Stimulated activated memory B cell treated with anti-CD40 and anti-IgM and Interleukin-4, amounts not matched to agents 10 μg/mL and 1 μg/mL and 100 μg/mL, for 72 hours (primary cell): Measurements from ENCODE around the gene PLEKHH2.
"Not testable (repeated sequence)": the region's sequence is repeated elsewhere in the genome, so short reads cannot be mapped to it uniquely, and the experiment has no call there.

ENCODE experiments used
- ATAC-seq: fragments of 150-1000 bp; cut with Tn5 transposase; 2 replicates; pipeline ENCODE4 v1.10.0; 2021
- H3K27ac Mint-ChIP-seq: one replicate; pipeline ENCODE4 v1.8.0; 2022; ENCODE audit warnings: mild to moderate bottlenecking, mixed read lengths
- H3K27me3 Mint-ChIP-seq: one replicate; pipeline ENCODE4 v1.8.0; 2022; ENCODE audit warnings: mixed read lengths
- H3K36me3 Mint-ChIP-seq: one replicate; pipeline ENCODE4 v1.8.0; 2022; ENCODE audit warnings: mixed read lengths
- H3K4me1 Mint-ChIP-seq: one replicate; pipeline ENCODE4 v1.8.0; 2022; ENCODE audit warnings: mixed read lengths
- H3K4me3 Mint-ChIP-seq: one replicate; pipeline ENCODE4 v1.8.0; 2022; ENCODE audit warnings: mild to moderate bottlenecking, moderate library complexity, mixed read lengths
- H3K9me3 Mint-ChIP-seq: one replicate; pipeline ENCODE4 v1.8.0; 2022; ENCODE audit warnings: mixed read lengths

PLEKHH2 gene

DNA sequence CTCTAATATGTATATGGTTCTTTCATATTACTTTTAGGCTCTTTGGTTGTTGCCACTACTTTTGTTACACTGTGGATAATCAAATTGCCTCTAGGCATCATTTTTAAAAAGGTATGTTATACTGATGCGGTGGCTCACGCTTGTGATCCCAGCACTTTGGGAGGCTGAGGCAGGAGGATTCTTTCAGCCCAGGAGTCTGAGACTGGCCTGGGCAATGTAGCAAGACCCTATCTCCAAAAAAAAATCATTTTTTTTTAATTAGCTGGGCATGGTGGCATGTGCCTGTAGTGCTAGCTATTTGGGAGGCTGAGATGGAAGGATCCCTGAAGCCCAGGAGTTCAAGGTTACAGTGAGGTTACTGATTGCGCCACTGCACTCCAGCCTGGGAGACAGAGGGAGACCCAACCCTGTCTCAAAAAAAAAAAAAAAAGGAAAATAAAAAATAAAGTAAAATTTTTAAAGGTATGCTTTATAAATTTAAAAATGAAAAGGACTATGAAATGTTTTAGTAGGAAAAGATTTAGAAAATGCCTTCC, 88.7 kb downstream of the PLEKHH2 start:
- no peak overlapping the region for H3K4me3 Mint-ChIP-seq
- H3K9me3 Mint-ChIP-seq, result no peaks in the 10 kb centered on the region
- H3K36me3 Mint-ChIP-seq, result no peaks in the 10 kb centered on the region
- no peak overlapping the region for H3K27ac Mint-ChIP-seq
- ATAC-seq, result no peak
- H3K27me3 Mint-ChIP-seq, result no peaks in the 10 kb centered on the region
- no peaks in the 10 kb centered on the region for H3K4me1 Mint-ChIP-seq

DNA sequence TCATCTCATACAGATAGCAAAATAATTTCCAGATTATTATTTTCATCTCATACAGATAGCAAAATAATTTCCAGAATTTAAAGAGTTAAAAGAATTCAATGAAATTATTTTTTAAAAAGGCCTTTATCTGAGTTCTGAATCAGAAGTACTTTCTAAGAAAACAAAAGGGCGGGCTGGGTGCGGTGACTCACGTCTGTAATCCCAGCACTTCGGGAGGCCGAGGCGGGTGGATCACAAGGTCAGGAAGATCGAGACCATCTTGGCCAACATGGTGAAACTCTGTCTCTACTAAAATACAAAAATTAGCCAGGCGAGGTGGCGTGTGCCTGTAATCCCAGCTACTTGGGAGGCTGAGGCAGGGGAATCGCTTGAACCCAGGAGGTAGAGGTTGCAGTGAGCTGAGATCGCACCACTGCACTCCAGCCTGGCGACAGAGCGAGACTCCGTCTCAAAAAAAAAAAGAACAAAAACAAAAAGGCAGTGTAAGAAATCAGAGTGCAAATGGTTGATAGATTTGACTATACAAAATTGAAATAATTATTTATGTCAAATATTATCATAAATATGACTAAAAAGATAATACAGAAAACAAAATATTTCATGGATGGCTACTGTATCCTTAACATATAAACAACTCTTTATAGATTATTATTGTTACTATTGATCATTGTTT, 90.0 kb downstream of the PLEKHH2 start:
- H3K4me1 Mint-ChIP-seq, H3K27ac Mint-ChIP-seq, H3K27me3 Mint-ChIP-seq, H3K4me3 Mint-ChIP-seq, ATAC-seq, H3K9me3 Mint-ChIP-seq, H3K36me3 Mint-ChIP-seq: not testable (repeated sequence)

DNA sequence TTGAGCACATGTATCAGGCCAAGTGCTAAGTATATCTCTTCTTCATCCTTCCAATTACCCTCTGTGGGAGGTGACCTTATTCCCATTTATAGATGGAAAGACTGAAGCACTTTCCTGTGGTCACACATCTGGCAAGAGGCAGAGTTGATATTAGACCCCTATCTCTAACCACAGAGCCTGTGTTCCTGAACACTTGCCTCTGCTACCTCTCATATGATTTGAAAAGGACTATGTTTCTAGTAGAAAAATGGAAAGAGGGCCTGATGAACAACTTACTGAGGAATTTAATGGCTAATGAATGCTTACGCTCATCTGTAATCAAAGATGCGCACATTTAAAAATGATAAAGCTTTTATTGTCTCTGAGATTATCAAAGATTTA, 90.6 kb downstream of the PLEKHH2 start:
- H3K27me3 Mint-ChIP-seq, result peaks cover 8% of the 10 kb centered on the region
- H3K4me3 Mint-ChIP-seq, result no peak overlapping the region
- H3K4me1 Mint-ChIP-seq, result no peaks in the 10 kb centered on the region
- H3K36me3 Mint-ChIP-seq, result no peaks in the 10 kb centered on the region
- H3K27ac Mint-ChIP-seq, result no peak overlapping the region
- H3K9me3 Mint-ChIP-seq, result no peaks in the 10 kb centered on the region
- no peak for ATAC-seq

DNA sequence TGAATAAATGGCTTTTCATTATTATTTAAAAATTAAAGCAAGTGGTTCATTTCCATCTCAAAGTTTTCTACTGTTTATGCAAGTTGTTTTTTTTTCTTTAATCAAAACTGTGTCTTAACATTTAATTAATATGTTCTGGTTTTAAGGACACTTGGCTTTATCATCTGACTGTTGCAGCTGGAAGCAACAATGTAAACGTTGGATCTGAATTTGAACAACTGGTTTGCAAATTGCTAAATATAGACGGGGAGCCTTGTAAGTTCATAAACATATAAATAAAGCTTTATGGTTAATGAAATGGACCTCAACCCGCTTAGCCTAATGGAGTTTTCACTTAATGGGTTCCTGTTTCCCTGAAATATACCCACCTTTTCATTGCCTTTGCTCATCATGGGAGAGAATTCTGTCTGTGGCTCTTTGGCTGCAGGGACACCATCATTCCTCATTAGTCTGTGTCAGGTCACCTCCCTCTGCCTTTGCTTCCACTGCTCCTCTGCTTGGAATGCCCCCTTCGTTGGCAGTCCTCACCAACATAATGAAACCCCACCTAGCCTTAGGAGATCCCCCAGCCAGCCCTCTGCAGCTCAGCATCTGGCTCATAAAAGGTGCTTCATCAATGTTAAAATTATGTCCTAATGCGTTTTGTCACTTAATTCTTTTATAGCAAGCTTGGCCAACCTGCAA, 92.6 kb downstream of the PLEKHH2 start:
- no peaks in the 10 kb centered on the region for H3K36me3 Mint-ChIP-seq
- no peak overlapping the region for H3K27ac Mint-ChIP-seq
- no peaks in the 10 kb centered on the region for H3K9me3 Mint-ChIP-seq
- ATAC-seq, result no peak
- no peak overlapping the region for H3K4me3 Mint-ChIP-seq
- H3K4me1 Mint-ChIP-seq, result no peaks in the 10 kb centered on the region
- H3K27me3 Mint-ChIP-seq, result peaks cover 13% of the 10 kb centered on the region

GRCh38 chr2:43731211-43731610, 94.2 kb downstream of the PLEKHH2 start:
- H3K4me3 Mint-ChIP-seq, result no peak overlapping the region
- H3K4me1 Mint-ChIP-seq, result no peaks in the 10 kb centered on the region
- H3K27me3 Mint-ChIP-seq, result peaks cover 13% of the 10 kb centered on the region
- H3K27ac Mint-ChIP-seq, result no peak overlapping the region
- H3K36me3 Mint-ChIP-seq, result no peaks in the 10 kb centered on the region
- no peaks in the 10 kb centered on the region for H3K9me3 Mint-ChIP-seq
- ATAC-seq, result no peak

DNA sequence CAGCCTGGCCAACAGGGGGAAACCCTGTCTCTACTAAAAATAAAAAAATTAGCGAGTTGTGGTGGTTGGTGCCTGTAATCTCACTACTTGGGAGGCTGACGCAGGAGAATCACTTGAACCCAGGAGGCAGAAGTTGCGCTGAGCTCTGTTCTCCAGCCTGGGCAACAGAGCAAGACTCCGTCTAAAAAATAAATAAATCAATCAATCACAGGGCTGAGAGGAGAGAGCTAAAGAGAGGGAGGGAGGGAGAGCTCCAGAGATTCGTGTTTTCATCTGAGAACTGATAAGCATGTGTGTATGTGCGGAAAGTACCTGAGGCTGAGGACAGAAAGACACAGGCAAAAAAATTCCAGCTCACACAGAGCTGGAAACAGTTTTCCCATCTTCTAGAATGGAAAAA, 99.6 kb downstream of the PLEKHH2 start:
- no peak for ATAC-seq
- no peaks in the 10 kb centered on the region for H3K36me3 Mint-ChIP-seq
- H3K4me1 Mint-ChIP-seq, result no peaks in the 10 kb centered on the region
- no peak overlapping the region for H3K27ac Mint-ChIP-seq
- no peaks in the 10 kb centered on the region for H3K9me3 Mint-ChIP-seq
- H3K4me3 Mint-ChIP-seq, result no peak overlapping the region
- peaks cover 13% of the 10 kb centered on the region for H3K27me3 Mint-ChIP-seq

DNA sequence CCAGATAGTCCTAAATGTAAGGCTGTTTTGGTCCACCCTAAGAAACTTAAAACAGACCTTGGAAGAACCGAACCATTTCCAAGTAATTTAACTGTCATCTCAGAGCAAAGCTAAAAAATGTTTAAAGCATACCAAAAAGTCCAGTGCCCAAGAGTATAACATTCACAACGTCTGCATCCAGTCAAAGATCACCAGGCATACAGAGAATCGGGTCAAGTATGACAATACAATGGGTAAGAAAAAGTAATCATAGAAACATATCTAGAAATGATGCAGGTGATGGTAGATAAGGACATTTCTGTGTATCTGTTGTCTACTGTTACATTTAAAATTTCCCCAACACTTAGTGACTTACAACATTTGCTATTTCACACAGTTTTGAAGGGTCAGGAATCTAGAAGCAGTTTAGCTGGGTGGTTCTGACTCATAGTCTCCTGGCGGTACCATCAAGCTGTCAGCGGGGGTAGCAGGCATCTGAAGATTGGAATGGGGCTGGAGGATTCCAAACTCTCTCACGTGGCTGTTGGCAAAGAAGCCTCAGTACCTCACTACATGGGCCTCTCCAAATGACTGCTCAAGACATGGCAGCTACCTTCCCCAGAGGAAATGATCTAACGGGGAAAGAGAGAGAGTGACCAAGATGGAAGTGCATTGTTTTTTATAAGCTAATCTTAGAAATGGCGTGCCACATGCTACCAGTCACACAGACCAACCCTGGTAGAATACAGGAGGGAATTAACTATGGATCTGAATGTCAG, 100.2 kb downstream of the PLEKHH2 start:
- no peak for ATAC-seq
- Mint-ChIP-seq H3K4me3 (no peak overlapping the region), H3K27me3 (peaks cover 8% of the 10 kb centered on the region), H3K9me3 (no peaks in the 10 kb centered on the region), H3K27ac (no peak overlapping the region), H3K36me3 (no peaks in the 10 kb centered on the region), H3K4me1 (no peaks in the 10 kb centered on the region)

DNA sequence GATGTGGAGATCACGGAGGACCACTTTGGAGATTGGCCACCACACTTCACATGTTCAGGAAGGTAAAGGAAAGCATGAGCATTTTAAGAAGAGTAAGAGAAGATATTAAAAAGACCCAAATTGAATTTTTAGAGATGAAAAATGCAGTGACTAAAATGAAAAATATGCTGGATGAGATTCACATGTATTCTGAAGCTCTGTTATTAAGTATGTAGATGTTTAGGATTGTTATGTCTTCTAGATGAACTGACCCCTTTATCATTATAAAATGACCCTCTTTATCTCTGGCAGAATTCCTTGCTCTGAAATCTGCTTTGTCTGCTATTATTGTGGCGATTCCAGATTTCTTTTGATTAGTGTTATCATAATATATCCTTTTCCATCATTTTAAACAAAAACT, 100.8 kb downstream of the PLEKHH2 start:
- no peaks in the 10 kb centered on the region for H3K9me3 Mint-ChIP-seq

GRCh38 chr2:43738257-43738656, 101.2 kb downstream of the PLEKHH2 start:
- Mint-ChIP-seq H3K36me3 (no peaks in the 10 kb centered on the region), H3K27me3 (no peaks in the 10 kb centered on the region), H3K4me1 (no peaks in the 10 kb centered on the region), H3K4me3 (no peak overlapping the region), H3K9me3 (no peaks in the 10 kb centered on the region), H3K27ac (no peak overlapping the region)
- no peak for ATAC-seq

More for the DNA sequence above, 100.8 kb downstream of the PLEKHH2 start:
- H3K27me3 Mint-ChIP-seq, result peaks cover 3% of the 10 kb centered on the region
- H3K27ac Mint-ChIP-seq, result no peak overlapping the region
- no peaks in the 10 kb centered on the region for H3K36me3 Mint-ChIP-seq
- ATAC-seq, result no peak
- H3K4me3 Mint-ChIP-seq, result no peak overlapping the region
- H3K4me1 Mint-ChIP-seq, result no peaks in the 10 kb centered on the region

GRCh38 chr2:43743706-43744105, 106.6 kb downstream of the PLEKHH2 start:
- no peak overlapping the region for H3K4me3 Mint-ChIP-seq
- H3K27me3 Mint-ChIP-seq, result no peaks in the 10 kb centered on the region
- H3K4me1 Mint-ChIP-seq, result no peaks in the 10 kb centered on the region
- no peak overlapping the region for H3K27ac Mint-ChIP-seq
- no peaks in the 10 kb centered on the region for H3K36me3 Mint-ChIP-seq
- ATAC-seq, result no peak
- no peaks in the 10 kb centered on the region for H3K9me3 Mint-ChIP-seq

GRCh38 chr2:43745457-43745856, 108.4 kb downstream of the PLEKHH2 start:
- Mint-ChIP-seq H3K9me3 (no peaks in the 10 kb centered on the region), H3K4me3 (no peak overlapping the region), H3K27ac (no peak overlapping the region), H3K4me1 (no peaks in the 10 kb centered on the region), H3K27me3 (no peaks in the 10 kb centered on the region), H3K36me3 (no peaks in the 10 kb centered on the region)
- no peak for ATAC-seq

GRCh38 chr2:43748333-43748732, 111.3 kb downstream of the PLEKHH2 start:
- Mint-ChIP-seq H3K4me3 (no peak overlapping the region), H3K27ac (no peak overlapping the region), H3K9me3 (no peaks in the 10 kb centered on the region), H3K36me3 (no peaks in the 10 kb centered on the region), H3K27me3 (no peaks in the 10 kb centered on the region), H3K4me1 (no peaks in the 10 kb centered on the region)
- peak; percentile 16 for ATAC-seq

DNA sequence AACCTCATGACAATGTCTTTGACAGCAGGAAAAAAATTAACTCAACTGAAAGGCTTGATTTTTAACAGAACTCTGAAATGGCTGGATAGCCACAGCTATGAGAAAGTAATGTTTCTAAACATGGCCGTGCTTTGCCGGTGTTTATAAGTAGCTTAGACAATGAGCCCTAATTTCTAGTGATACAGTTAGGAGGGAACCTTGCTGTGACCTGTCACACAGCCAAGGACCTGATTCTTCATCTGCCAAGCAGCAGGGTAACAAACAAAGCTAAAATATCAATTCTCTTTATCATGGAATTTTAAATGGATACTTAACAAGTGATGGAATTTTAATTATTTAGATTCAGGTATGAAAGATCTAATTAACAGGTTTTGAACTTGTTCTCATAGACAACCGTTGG, 112.5 kb downstream of the PLEKHH2 start:
- no peaks in the 10 kb centered on the region for H3K36me3 Mint-ChIP-seq
- no peak overlapping the region for H3K4me3 Mint-ChIP-seq
- no peak overlapping the region for H3K27ac Mint-ChIP-seq
- no peaks in the 10 kb centered on the region for H3K4me1 Mint-ChIP-seq
- ATAC-seq, result no peak
- H3K27me3 Mint-ChIP-seq, result no peaks in the 10 kb centered on the region
- no peaks in the 10 kb centered on the region for H3K9me3 Mint-ChIP-seq

- no peak for ATAC-seq
- Mint-ChIP-seq H3K27me3 (no peaks in the 10 kb centered on the region), H3K36me3 (no peaks in the 10 kb centered on the region), H3K9me3 (no peaks in the 10 kb centered on the region), H3K27ac (no peak overlapping the region), H3K4me3 (no peak overlapping the region), H3K4me1 (no peaks in the 10 kb centered on the region)
These were observed 114.5 kb downstream of the PLEKHH2 start for GRCh38 chr2:43751476-43751990.

DNA sequence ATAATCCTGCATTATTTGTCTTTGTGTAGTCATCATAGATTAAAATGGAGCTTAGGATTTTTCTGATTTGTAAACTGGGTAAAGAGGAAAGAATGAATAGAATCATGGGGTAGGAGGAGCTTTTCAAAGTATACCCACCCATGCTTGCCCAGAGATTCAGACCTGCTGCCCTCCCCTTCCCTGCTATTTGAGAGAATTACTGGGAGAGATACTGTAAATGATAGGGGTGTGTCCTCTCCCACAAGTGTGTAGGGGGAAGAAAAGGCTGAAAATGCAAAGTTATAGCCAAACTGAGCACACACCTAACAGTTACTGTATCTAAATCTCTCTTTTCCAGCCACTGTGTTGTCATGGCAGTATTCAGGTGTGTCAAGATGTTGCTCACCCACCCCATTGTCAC, 115.2 kb downstream of the PLEKHH2 start:
- Mint-ChIP-seq H3K9me3 (no peaks in the 10 kb centered on the region), H3K4me3 (no peak overlapping the region), H3K4me1 (no peaks in the 10 kb centered on the region), H3K27me3 (no peaks in the 10 kb centered on the region), H3K36me3 (no peaks in the 10 kb centered on the region), H3K27ac (no peak overlapping the region)
- ATAC-seq, result no peak
